Activated CD8-positive, alpha-beta T cell treated with anti-CD3 and anti-CD28 coated beads for 36 hours (primary cell): ENCODE data around the gene ZNF655. TPM values are rescaled to one million over a fixed set of nuclear protein-coding genes. Genes with fewer than 3 reads are reported as not detected.
"Not testable (repeated sequence)": the region's sequence is repeated elsewhere in the genome, so short reads cannot be mapped to it uniquely, and the experiment has no call there.

ENCODE experiments used
- ATAC-seq: fragments of 200-7000 bp; cut with Tn5 transposase; one replicate; pipeline ENCODE4 v1.10.0; 2021; ENCODE audit warnings: mild to moderate bottlenecking, moderate library complexity
- CTCF ChIA-PET: fragments of 350-600 bp; sonication (Branson Sonifier 250); formaldehyde crosslinking; loops from one replicate; lab custom pipeline; 2021; ENCODE audit warnings: antibody characterized with exemption; lab: Charles Lee
- POLR2A ChIA-PET: fragments of 350-600 bp; sonication (Branson Sonifier 250); formaldehyde crosslinking; loops from one replicate; lab custom pipeline; 2021; ENCODE audit warnings: antibody characterized with exemption; lab: Charles Lee
- DNase-seq: peaks from one replicate; pipeline ENCODE4 v3.0.0-alpha.2; 2020
- H3K27ac Mint-ChIP-seq: one replicate; pipeline ENCODE4 v1.8.0; 2021; ENCODE audit warnings: mild to moderate bottlenecking, mixed read lengths
- H3K27me3 Mint-ChIP-seq: one replicate; pipeline ENCODE4 v1.8.0; 2021; ENCODE audit warnings: mixed read lengths
- H3K36me3 Mint-ChIP-seq: one replicate; pipeline ENCODE4 v1.8.0; 2021; ENCODE audit warnings: low read depth, mixed read lengths
- H3K4me1 Mint-ChIP-seq: one replicate; pipeline ENCODE4 v1.8.0; 2021; ENCODE audit warnings: low read depth, mixed read lengths
- H3K4me3 Mint-ChIP-seq: one replicate; pipeline ENCODE4 v1.8.0; 2021; ENCODE audit warnings: mild to moderate bottlenecking, moderate library complexity, mixed read lengths
- H3K9me3 Mint-ChIP-seq: one replicate; pipeline ENCODE4 v1.8.0; 2021; ENCODE audit warnings: mixed read lengths
- CTCF ChIP-seq: fragments of 200-600 bp; IDR thresholded peaks from one replicate; pipeline ENCODE4 v1.8.0; 2022; ENCODE audit warnings: antibody characterized with exemption, mild to moderate bottlenecking
- intact Hi-C: fragments of 100-400 bp; cut with micrococcal nuclease; formaldehyde crosslinking; loops from one replicate; pipeline ENCODE4 v1.10.0; 2022
- total RNA-seq, 2 experiments: library from RNA; stranded (reverse); gene quantifications; one replicate each; pipeline ENCODE4 v1.2.3, GENCODE V29; 2021

The ZNF655 gene
- total RNA-seq, 2 experiments from 2014 or later: 63.0 to 65.2 TPM

- ATAC-seq (no peak), DNase-seq (no peak)
- no peak overlapping the region for H3K27ac Mint-ChIP-seq
- intact Hi-C loops: no loop called here
- peaks cover 19% of the 10 kb centered on the region for H3K9me3 Mint-ChIP-seq
- POLR2A ChIA-PET: no interaction called here
- TF ChIP-seq CTCF: no peak
- no peak overlapping the region for H3K4me3 Mint-ChIP-seq
- H3K27me3 Mint-ChIP-seq: no peaks in the 10 kb centered on the region
- no peaks in the 10 kb centered on the region for H3K4me1 Mint-ChIP-seq
- peaks cover 27% of the 10 kb centered on the region for H3K36me3 Mint-ChIP-seq
- CTCF ChIA-PET: no interaction called here
Measured at GRCh38 chr7:99543081-99543671, 15.3 kb upstream of the ZNF655 start.

- Mint-ChIP-seq H3K4me1 (no peaks in the 10 kb centered on the region), H3K9me3 (peaks cover 16% of the 10 kb centered on the region), H3K27me3 (no peaks in the 10 kb centered on the region), H3K36me3 (peaks cover 33% of the 10 kb centered on the region), H3K4me3 (no peak overlapping the region), H3K27ac (no peak overlapping the region)
- DNase-seq (no peak), ATAC-seq (no peak)
- ChIA-PET CTCF (no interaction called here), POLR2A (no interaction called here)
- intact Hi-C loops: no loop called here
- TF ChIP-seq CTCF: no peak
Measured at GRCh38 chr7:99543916-99544315, 14.5 kb upstream of the ZNF655 start.

- H3K4me1 Mint-ChIP-seq, intact Hi-C loops, POLR2A ChIA-PET, H3K4me3 Mint-ChIP-seq, ATAC-seq, H3K27ac Mint-ChIP-seq, DNase-seq, H3K27me3 Mint-ChIP-seq, CTCF ChIA-PET: not testable (repeated sequence)
- peaks cover 17% of the 10 kb centered on the region for H3K9me3 Mint-ChIP-seq
- H3K36me3 Mint-ChIP-seq: peaks cover 39% of the 10 kb centered on the region
Measured at GRCh38 chr7:99545308-99545707, 13.1 kb upstream of the ZNF655 start.

- DNase-seq, H3K27me3 Mint-ChIP-seq, H3K4me3 Mint-ChIP-seq, POLR2A ChIA-PET, CTCF ChIA-PET, H3K9me3 Mint-ChIP-seq, H3K27ac Mint-ChIP-seq, intact Hi-C loops, ATAC-seq: not testable (repeated sequence)
- Mint-ChIP-seq H3K36me3 (peaks cover 40% of the 10 kb centered on the region), H3K4me1 (peaks cover 15% of the 10 kb centered on the region)
Measured at GRCh38 chr7:99549545-99549944, 8.9 kb upstream of the ZNF655 start.

- H3K27me3 Mint-ChIP-seq: no peaks in the 10 kb centered on the region
- ChIA-PET POLR2A (no interaction called here), CTCF (interaction anchor here (1.2 kb wide), 1 partner anchor 51 kb away, joined by 3 read pairs; the partner anchor contains the start of gene ZNF394)
- peak overlapping the region; percentile 90 for H3K4me3 Mint-ChIP-seq
- no peak for TF ChIP-seq CTCF
- peaks cover 50% of the 10 kb centered on the region for H3K36me3 Mint-ChIP-seq
- intact Hi-C loops: loop anchor here (10.0 kb wide), 1 partner anchor 47 kb away; the partner anchor contains the start of genes ZKSCAN5 and ZNF394
- ATAC-seq (no peak), DNase-seq (no peak)
- H3K9me3 Mint-ChIP-seq: peaks cover 2% of the 10 kb centered on the region
- H3K4me1 Mint-ChIP-seq: peaks cover 25% of the 10 kb centered on the region
- H3K27ac Mint-ChIP-seq: peak overlapping the region; percentile 93
Measured at GRCh38 chr7:99551334-99551733, 7.1 kb upstream of the ZNF655 start.

- CTCF ChIA-PET: interaction anchor here (0.9 to 1.2 kb wide), 2 partner anchors 27 to 52 kb away, joined by 3 read pairs; partner anchors contain the start of gene ZNF394
- ATAC-seq: peak; percentile 99
Measured at GRCh38 chr7:99551767-99552463, 6.5 kb upstream of the ZNF655 start, which contains the start of gene FAM200A. TSS of gene FAM200A (minus strand) at chr7:99552114. CDS start at chr7:99548407, 3,707 bp downstream.

More at GRCh38 chr7:99551767-99552463, 6.5 kb upstream of the ZNF655 start, which contains the start of gene FAM200A:
- Mint-ChIP-seq H3K36me3 (peaks cover 47% of the 10 kb centered on the region), H3K4me1 (peaks cover 27% of the 10 kb centered on the region), H3K27ac (peak within 1 kb of the TSS; percentile 93), H3K9me3 (peaks cover 2% of the 10 kb centered on the region), H3K4me3 (peak within 1 kb of the TSS; percentile 90), H3K27me3 (no peaks in the 10 kb centered on the region)
- peak; percentile 91 for DNase-seq
- intact Hi-C loops: loop anchor here (10.0 kb wide), 1 partner anchor 47 kb away; the partner anchor contains the start of genes ZKSCAN5 and ZNF394
- no peak for TF ChIP-seq CTCF
- POLR2A ChIA-PET: interaction anchor here (1.2 kb wide), 2 partner anchors 73 to 80 kb away, joined by 3 to 4 read pairs; no protein-coding TSS in a partner anchor
